ENCODE results near the gene ADIPOQ. TPM values are rescaled to one million over a fixed set of nuclear protein-coding genes. Genes with fewer than 3 reads are reported as not detected.
"Not testable (repeated sequence)": the region's sequence is repeated elsewhere in the genome, so short reads cannot be mapped to it uniquely, and the experiment has no call there.

ADIPOQ gene
- polyA plus RNA-seq, 12 donors, result 0.03 to 0.12 (median 0.07) TPM; not detected in 7

DNA sequence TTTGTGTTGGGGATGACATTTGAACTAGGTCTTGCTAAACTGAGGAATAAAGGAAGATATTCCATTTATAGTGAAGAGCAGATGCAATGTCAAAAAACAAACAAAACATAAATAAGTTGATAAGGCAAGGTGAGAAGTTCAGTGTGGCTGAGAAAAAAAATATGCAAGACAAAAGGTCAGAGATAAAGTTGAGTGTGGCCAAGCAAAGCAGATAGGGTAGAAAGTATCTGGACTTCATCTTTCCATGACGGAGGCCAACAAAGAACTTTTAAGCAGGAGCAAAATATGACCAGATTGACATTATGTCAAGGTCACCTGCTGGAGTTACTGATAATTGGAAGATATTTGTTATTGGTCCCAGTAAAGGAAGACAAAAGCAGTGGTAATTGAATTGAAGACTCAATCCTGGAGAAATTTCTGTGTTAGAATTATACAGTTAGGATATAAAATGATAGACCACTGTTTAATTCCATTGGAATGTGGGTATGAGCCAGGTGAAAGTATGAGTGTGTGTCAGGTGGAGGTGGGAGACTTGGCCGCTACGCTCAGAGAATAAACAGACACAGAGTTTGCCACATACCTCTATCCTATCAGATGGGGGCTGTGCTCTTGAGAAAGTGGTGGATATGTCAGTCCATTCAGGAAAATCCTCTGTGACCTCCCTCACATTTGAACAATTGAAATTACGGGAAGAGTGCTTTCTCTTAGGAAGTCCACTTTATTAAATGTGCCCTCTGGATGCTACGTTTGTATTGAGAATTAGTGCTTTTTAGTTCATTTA is 28.1 kb downstream of the ADIPOQ start:
- no peak for DNase-seq

DNA sequence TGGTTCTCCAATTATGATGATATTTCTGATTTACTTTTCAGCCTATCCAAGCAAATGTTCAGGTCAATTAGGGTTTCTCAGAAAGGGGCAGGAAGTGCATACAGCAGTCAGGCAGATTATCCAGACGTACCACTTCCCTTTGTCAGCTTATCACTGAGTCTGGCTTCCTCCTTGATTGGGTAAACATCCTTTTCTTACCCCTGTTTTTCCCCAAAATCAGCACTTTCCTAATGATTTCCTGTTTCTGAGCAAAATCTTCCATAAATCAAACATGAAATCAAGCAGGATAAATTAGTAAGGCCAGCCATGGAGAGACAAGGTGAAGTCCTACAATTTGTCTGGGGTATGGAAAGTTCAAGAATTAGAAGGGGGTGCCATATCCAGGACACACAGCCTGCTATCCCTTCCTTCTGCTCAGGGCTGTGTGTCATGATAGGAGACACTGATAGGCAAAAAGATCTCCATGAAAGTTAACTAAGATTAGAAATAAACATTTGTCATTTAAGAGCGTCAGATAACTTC is 29.0 kb downstream of the ADIPOQ start:
- DNase-seq, result no peak

DNA sequence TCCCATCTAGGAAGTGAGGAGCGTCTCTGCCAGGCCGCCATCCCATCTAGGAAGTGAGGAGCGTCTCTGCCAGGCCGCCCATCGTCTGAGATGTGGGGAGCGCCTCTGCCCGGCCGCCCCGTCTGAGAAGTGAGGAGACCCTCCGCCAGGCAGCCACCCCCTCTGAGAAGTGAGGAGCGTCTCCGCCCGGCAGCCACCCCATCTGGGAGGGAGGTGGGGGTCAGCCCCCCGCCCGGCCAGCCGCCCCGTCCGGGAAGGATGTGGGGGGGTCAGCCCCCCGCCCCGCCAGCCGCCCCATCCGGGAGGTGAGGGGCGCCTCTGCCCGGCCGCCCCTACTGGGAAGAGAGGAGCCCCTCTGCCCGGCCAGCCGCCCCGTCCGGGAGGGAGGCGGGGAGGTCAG is 31.3 kb downstream of the ADIPOQ start:
- DNase-seq, result not testable (repeated sequence)

DNA sequence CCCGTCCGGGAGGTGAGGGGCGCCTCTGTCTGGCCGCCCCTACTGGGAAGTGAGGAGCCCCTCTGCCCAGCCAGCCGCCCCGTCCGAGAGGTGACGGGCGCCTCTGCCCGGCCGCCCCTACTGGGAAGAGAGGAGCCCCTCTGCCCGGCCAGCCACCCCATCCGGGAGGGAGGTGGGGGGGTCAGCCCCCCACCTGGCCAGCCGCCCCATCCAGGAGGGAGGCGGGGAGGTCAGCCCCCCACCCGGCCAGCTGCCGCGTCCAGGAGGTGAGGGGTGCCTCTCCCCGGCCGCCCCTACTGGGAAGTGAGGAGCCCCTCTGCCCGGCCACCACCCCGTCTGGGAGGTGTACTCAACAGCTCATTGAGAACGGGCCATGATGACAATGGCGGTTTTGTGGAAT is 31.7 kb downstream of the ADIPOQ start:
- DNase-seq, result not testable (repeated sequence)

DNA sequence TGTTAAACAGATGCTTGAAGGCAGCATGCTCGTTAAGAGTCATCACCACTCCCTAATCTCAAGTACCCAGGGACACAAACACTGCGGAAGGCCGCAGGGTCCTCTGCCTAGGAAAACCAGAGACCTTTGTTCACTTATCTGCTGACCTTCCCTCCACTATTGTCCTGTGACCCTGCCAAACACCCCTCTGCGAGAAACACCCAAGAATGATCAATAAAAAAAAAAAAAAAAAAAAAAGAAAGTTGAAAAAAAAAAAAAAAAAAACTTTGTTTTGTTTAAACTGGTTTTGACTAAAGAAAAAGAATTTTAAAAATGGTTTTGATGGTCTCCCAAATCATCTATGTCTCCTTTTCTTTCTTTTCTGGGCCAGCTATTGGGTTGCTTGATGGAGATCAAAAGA is 32.3 kb downstream of the ADIPOQ start:
- not testable (repeated sequence) for DNase-seq

DNA sequence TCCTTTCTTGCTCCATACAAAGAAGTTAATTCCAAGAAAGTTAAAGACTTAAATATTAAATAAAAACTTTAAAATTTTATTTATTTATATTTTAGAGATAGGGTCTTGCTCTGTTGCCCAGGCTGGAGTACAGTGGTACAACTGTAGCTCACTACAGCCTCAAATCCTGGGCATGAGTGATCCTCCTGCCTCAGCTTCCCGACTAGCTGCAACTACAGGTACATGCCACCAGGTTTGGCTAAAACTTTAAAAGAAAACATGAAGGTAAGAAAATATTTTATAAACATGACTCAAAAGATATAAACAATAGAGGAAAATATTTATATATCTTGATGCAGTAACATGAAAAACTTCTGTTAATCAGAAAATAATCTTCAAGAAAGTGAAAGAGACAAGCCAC is 33.2 kb downstream of the ADIPOQ start:
- no peak for DNase-seq

DNA sequence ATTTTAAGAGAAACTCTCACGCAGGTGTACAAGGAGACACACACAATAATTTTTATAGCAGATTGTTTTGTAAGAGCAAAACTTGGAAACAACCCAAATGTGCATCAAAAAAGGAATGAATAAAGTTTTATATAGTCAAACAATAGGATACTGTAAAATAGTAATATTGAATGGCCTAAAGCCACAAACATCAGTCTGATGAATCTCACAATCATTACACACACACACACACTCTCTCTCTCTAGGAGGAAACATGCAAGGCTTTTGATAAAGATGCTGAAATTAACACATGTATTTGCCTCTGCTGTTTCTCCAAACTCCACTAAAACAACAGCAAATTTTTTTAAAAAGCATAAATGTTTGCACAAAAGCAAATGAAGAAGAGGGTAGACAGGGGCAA is 37.3 kb downstream of the ADIPOQ start:
- DNase-seq, result no peak

DNA sequence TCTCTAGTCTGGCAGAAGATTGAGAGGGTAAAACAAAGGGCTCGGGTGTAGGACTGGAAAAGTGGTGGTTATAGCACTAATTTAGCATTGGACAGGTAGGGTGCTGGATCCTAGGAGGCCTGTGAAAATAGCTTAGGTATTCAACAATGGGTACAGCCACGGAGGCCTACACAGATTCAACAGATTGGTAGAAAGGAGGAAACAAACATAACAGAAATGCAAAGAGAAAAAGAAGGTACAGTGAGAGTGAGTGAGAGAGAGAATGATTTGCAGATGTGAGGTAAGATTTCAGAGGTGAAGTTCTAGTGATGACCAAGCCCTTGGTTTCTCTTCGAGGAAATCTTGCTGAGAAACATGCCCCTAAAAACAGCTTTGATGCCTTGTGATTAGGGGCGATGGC is 37.9 kb downstream of the ADIPOQ start:
- no peak for DNase-seq

DNA sequence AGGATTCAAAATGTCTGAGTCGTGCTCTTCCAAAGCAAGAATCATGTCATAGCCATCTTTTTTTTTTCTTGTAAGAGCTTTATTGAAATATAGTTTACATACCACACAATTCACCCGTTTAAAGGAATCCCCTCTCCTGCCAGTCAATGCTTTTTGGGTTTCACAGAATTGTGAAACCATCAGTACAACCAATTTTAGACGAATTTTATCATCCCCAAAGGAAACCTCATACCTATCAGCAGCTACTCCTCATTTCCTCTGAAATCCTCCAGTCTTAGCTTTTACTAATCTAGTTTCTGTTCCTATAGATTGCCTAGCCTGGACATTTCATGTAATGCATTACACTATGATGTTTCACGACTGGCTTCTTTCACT is 39.6 kb downstream of the ADIPOQ start:
- DNase-seq, result no peak

DNA sequence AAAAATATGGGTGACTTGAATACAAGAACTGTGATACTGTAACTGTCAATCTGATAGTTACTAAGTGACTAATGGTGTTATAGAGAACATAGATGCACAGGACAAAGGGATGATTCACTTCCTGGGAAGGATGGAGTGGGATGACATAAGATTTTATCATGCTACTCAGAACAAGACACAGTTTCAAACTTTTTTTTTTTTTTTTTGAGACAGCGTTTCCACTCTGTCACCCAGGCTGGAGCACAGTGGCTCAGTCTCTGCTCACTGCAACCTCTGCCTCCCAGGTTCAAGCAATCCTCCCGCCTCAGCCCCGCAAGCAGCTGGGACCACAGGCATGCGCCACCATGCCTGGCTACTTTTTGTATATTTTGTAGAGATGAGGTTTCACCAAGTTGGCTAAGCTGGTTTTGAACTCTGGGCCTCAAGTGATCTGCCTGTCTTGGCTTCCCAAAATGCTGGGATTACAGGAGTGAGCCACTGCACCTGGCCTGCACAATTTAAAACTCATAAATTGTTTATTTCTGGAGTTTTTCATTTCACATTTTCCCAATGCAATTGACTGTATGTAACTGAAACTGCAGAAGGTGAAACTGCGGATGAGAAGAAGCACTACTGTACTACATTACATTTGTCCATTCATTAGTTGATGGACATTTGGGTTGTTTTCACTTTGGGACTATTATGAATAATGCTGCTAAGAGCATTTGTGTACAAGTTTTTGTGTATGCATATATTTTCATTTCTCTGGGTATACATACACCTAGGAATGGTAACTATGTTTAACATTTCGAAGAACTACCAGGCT is 40.6 kb downstream of the ADIPOQ start:
- DNase-seq, result no peak

DNA sequence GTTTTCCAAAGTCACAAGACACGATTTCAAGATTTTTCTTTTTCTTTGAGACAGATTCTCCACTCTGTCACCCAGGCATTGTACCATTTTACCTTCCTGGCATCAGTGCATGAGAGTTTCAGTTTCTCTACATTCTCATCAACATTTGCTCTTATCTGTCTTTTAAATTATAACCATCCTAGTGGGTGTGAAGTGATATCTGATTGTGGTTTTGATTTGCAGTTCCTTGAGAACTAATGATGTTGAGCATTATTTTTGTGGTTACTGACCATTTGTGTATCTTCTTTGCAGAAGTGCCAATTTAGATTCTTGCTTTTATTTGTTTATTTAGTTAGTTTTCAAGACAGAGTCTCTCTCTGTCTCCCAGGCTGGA is 41.2 kb downstream of the ADIPOQ start:
- no peak for DNase-seq

DNA sequence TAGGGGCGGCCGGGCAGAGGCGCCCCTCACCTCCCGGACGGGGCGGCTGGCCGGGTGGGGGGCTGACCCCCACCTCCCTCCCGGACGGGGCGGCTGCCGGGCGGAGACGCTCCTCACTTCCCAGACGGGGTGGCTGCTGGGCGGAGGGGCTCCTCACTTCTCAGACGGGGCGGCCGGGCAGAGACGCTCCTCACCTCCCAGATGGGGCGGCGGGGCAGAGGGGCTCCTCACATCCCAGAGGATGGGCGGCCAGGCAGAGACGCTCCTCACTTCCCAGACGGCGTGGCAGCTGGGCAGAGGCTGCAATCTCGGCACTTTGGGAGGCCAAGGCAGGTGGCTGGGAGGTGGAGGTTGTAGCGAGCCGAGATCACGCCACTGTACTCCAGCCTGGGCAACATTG is 42.4 kb downstream of the ADIPOQ start:
- not testable (repeated sequence) for DNase-seq

DNA sequence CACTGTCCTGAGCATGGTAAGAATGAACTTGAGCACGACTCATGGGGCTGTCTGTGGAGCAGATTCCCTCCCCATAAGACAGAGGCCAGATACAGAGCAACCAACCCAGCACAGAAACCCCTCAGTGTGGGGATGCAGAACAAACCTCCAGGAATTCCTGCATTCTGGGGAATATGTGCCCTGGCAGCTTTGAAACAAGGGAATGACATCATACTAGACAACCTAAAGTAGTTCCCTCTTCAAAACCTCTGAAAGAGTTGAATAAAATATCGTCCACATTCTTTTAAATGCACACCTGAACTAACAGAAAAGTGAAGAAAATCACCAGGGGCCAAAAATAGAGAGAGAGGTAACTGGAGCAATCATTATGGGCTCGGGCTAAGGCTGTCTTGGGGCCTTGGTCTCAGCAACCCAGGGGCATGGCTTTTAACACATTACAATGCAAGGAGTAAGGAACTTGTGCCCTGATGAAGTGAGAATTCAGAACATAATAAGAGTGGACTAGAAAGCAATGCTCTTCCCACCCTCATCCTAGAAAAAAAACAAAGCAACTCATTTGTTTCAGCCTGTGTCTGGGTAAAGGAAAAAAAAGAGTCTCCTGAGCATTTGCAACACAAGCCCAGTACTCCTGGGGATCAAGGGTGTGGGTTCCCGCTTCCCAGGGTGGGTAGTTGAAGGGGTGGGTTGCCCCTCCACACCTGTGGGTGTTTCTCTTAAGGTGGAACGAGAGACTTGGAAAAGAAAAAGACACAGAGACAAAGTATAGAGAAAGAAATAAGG is 43.9 kb downstream of the ADIPOQ start:
- DNase-seq, result no peak

DNA sequence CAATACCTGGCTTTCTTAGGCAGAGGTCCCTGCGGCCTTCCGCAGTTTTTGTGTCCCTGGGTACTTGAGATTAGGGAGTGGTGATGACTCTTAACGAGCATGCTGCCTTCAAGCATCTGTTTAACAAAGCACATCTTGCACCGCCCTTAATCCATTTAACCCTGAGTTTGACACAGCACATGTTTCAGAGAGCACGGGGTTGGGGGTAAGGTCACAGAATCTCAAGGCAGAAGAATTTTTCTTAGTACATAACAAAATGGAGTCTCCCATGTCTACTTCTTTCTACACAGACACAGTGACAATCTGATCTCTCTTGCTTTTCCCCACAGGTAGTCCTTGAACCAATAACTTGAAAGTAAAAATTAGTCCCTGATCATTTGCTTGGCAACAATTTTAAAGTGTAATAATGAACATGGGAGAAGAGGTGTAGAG is 45.0 kb downstream of the ADIPOQ start:
- DNase-seq, result not testable (repeated sequence)

DNA sequence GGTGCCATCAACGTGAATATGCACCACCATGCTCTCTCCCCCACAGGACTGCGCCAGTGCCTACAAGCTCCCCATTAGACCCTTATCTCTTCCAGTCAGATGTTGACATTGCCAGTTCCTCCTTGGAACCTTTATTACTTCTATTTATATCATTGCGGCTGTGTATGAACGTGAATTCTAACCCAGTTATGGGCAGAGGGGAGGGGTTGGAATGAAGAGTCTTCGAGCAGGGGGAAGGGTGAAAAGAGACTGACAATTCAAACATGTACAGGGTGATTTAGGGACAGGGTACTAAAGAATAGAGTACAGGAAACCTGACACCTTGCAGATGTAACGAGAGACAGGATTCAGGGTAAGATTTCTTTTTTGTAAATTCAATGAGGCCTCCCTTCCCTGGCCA is 46.1 kb downstream of the ADIPOQ start:
- DNase-seq, result no peak

DNA sequence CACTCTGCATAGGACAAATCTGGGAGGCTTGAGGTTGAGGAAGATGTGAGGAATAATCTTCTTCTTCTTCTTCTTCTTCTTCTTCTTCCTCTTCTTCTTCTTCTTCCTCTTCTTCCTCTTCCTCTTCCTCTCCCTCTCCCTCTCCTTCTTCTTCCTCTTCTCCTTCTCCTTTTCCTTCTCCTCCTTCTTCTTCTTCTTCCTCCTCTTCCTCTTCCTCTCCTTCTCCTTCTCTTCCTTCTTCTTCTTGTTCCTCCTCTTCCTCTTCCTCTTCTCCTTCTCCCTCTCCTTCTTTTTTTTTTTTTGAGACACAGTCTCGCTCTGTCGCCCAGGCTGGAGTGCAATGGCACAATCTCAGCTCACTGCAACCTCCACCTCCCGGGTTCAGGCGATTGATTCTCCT is 47.2 kb downstream of the ADIPOQ start:
- not testable (repeated sequence) for DNase-seq

DNA sequence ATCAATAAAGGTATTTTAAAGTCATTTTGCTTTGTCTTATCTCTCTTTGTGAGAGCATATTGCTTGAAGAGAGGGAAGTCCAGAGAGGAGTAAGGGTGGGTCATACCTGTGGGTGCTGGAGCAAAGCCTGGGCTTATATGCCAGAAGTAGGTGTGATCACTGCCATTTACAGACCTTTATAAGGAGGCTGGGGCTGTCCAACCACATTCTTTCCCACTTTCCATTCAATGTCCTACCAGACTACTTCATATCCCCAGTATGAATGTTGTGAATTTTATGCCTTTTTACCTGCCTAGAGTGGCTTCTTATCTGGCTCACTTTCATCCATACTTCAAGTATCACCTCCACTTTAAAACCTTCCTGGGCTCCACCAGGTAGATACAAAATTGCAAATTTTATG is 48.4 kb downstream of the ADIPOQ start:
- no peak for DNase-seq

DNA sequence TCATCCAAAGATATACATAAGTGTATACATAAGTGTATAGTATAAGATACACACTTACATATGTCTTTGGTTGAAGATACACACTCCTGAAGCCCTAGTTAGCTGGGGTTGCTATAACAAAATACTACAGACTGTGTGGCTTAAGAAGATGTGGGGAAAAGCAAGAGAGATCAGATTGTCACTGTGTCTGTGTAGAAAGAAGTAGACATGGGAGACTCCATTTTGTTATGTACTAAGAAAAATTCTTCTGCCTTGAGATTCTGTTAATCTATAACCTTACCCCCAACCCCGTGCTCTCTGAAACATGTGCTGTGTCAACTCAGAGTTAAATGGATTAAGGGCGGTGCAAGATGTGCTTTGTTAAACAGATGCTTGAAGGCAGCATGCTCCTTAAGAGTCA is 50.6 kb downstream of the ADIPOQ start:
- DNase-seq, result not testable (repeated sequence)

DNA sequence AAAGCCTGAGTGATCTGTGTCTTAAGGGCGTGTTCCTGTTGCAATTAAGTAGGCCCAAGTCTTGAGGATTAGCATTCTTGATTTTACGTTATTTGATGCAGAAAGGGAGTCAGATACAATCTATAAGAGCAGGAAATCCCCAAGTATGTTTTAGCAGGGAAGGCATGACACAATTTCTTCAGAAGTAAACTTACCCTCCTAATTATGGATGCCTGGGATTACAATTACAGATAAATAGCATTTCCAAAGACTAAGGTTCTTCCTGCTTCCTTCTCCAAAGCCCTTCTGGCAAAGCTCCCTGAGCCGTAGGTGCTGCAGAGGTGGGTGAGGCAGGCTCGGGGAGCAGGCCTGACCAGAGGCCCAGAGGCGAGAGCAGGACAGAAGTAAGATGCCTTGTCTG is 52.9 kb downstream of the ADIPOQ start:
- DNase-seq, result no peak

DNA sequence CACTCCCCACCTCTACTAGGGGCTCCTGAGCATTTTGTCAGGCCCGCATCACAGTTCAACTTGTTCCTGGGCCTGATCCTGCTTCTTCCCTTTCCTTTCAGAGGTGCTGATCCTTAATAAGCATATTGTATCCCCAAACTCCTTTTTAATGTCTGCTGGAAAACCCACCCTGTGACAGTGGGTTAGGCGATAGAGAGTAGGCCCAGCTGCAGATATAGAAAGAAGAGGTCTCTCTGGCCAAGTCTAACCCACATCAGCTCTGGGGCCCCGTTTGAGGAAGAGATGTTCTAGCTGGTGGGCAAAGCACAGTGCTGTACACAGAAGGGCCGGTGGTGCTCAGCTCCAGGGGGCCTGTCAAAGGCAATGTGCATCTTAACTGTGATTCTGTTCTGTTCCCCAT is 53.5 kb downstream of the ADIPOQ start:
- DNase-seq, result no peak

DNA sequence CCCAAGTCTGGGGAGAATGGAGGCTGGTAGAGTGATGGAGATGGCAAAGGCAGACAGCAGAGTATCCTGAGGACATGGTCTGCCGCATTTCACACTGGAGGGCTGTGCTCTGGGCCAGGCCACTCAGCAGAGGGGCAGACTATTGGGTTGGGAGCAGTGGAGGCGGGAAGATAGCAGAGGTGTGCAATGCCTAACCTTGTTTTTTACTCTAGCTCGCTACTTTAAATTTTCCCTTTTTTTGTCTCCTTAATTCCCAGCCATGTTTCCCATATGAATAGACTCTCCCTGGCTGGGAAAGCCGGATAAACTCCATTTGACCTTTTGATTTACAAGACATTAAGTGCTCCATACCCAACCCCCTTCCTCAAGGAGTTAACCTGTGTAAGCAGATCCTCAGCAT is 54.4 kb downstream of the ADIPOQ start:
- no peak for DNase-seq

DNA sequence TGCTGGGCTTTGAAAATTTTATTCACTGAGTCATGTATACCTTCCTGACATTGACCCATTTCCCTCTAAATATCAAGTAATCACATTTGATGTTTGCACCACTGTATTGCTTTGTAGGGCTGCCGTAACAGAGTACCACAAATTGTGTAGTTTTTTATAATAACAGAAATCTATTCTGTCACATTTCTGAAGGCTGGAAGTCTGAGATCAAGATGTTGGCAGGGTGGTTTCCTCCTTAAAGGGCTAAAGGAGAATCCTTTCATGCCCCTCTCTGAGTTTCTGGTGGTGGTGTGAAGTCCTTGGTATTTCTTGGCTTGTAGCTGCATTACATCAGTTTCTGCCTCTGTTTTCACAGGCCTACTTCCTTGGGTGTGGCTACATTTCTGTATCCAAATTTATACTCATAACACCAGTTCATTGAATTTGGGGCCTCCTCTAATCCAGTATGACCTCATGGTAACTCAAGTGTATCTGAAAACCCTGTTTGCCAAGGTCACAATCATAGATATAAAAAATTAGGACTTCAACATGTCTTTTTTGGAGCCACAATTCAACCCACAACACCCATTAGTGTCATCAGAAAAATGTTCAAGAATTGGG is 58.7 kb downstream of the ADIPOQ start:
- no peak for DNase-seq
